ENCODE measurements around the gene CDCA8.
"Not testable (repeated sequence)": the region's sequence is repeated elsewhere in the genome, so short reads cannot be mapped to it uniquely, and the experiment has no call there.

The CDCA8 gene

GRCh38 chr1:37728416-37728815, 36.1 kb downstream of the CDCA8 start:
- no peak for DNase-seq
- in situ Hi-C loops (cut with MboI; ENCODE audit: low pct_unique_long_range_greater_than_20kb, low sequenced_read_pairs): no loop called here

GRCh38 chr1:37730376-37730775, 38.1 kb downstream of the CDCA8 start:
- in situ Hi-C loops (cut with MboI; ENCODE audit: low pct_unique_long_range_greater_than_20kb, low sequenced_read_pairs): no loop called here
- no peak for DNase-seq

- no peak for DNase-seq
- in situ Hi-C loops (cut with MboI; ENCODE audit: low pct_unique_long_range_greater_than_20kb, low sequenced_read_pairs): no loop called here
Measured at GRCh38 chr1:37731312-37732019, 39.1 kb downstream of the CDCA8 start.

- in situ Hi-C loops (cut with MboI; ENCODE audit: low pct_unique_long_range_greater_than_20kb, low sequenced_read_pairs): no loop called here
- DNase-seq: no peak
Measured at GRCh38 chr1:37732111-37732780, 39.9 kb downstream of the CDCA8 start.

- in situ Hi-C loops (cut with MboI; ENCODE audit: low pct_unique_long_range_greater_than_20kb, low sequenced_read_pairs): no loop called here
- no peak for DNase-seq
Measured at GRCh38 chr1:37734629-37735591, 42.6 kb downstream of the CDCA8 start.

GRCh38 chr1:37737975-37738374, 45.7 kb downstream of the CDCA8 start:
- DNase-seq; in situ Hi-C loops (cut with MboI; ENCODE audit: low pct_unique_long_range_greater_than_20kb, low sequenced_read_pairs): not testable (repeated sequence)

- in situ Hi-C loops (cut with MboI; ENCODE audit: low pct_unique_long_range_greater_than_20kb, low sequenced_read_pairs); DNase-seq: not testable (repeated sequence)
Measured at GRCh38 chr1:37738619-37739018, 46.3 kb downstream of the CDCA8 start.

GRCh38 chr1:37739222-37739621, 46.9 kb downstream of the CDCA8 start:
- no peak for DNase-seq
- in situ Hi-C loops (cut with MboI; ENCODE audit: low pct_unique_long_range_greater_than_20kb, low sequenced_read_pairs): no loop called here

GRCh38 chr1:37741130-37741529, 48.8 kb downstream of the CDCA8 start:
- no peak for DNase-seq
- in situ Hi-C loops (cut with MboI; ENCODE audit: low pct_unique_long_range_greater_than_20kb, low sequenced_read_pairs): no loop called here

GRCh38 chr1:37741662-37742061, 49.3 kb downstream of the CDCA8 start:
- no peak for DNase-seq
- in situ Hi-C loops (cut with MboI; ENCODE audit: low pct_unique_long_range_greater_than_20kb, low sequenced_read_pairs): no loop called here

- DNase-seq: no peak
- in situ Hi-C loops (cut with MboI; ENCODE audit: low pct_unique_long_range_greater_than_20kb, low sequenced_read_pairs): no loop called here
Measured at GRCh38 chr1:37746806-37747205, 54.5 kb downstream of the CDCA8 start.

- in situ Hi-C loops (cut with MboI; ENCODE audit: low pct_unique_long_range_greater_than_20kb, low sequenced_read_pairs): no loop called here
Measured at GRCh38 chr1:37748565-37748964, 56.2 kb downstream of the CDCA8 start.

GRCh38 chr1:37752213-37752582, 59.9 kb downstream of the CDCA8 start:
- DNase-seq: no peak
- in situ Hi-C loops (cut with MboI; ENCODE audit: low pct_unique_long_range_greater_than_20kb, low sequenced_read_pairs): no loop called here

More at GRCh38 chr1:37748565-37748964, 56.2 kb downstream of the CDCA8 start:
- no peak for DNase-seq

GRCh38 chr1:37752583-37753471, 60.5 kb downstream of the CDCA8 start:
- no peak for DNase-seq
- in situ Hi-C loops (cut with MboI; ENCODE audit: low pct_unique_long_range_greater_than_20kb, low sequenced_read_pairs): no loop called here

- DNase-seq: no peak
- in situ Hi-C loops (cut with MboI; ENCODE audit: low pct_unique_long_range_greater_than_20kb, low sequenced_read_pairs): no loop called here
Measured at GRCh38 chr1:37753473-37754321, 61.4 kb downstream of the CDCA8 start.

GRCh38 chr1:37755290-37755689, 63.0 kb downstream of the CDCA8 start:
- DNase-seq: no peak
- in situ Hi-C loops (cut with MboI; ENCODE audit: low pct_unique_long_range_greater_than_20kb, low sequenced_read_pairs): no loop called here

GRCh38 chr1:37755951-37756560, 63.7 kb downstream of the CDCA8 start:
- in situ Hi-C loops (cut with MboI; ENCODE audit: low pct_unique_long_range_greater_than_20kb, low sequenced_read_pairs): no loop called here
- DNase-seq: no peak

All from KBM-7 (cell line).